Measurements from ENCODE around the gene MC3R. TPM values are rescaled to one million over a fixed set of nuclear protein-coding genes. Genes with fewer than 3 reads are reported as not detected.

The MC3R gene
- total RNA-seq, 3 donors from 2014 or later, result not detected

DNA sequence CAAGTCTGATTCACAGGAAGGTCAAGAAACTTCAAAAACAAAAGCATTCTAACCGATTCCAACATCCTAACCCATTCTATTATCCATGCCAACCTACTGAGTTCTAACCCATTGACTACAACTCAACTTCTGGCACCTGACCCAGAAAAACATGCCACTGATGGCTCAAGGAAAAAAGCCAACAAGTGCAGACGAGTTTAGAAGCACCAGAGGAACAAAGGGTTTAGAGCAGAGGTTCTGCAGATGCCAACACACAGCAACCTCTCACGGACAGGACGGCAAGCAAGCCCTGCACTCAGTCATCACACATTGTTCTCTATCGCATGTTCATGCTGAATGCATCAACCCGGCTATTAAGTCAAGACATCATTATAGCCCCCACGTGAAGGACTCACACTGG is 25.2 kb upstream of the MC3R start:
- no peak for DNase-seq
- Mint-ChIP-seq H3K4me3 (no peak overlapping the region), H3K9me3 (peaks cover 4% of the 10 kb centered on the region), H3K36me3 (ENCODE audit: insufficient read depth) (no peaks in the 10 kb centered on the region), H3K27me3 (ENCODE audit: low read depth) (peaks cover 7% of the 10 kb centered on the region), H3K4me1 (ENCODE audit: low read depth) (no peaks in the 10 kb centered on the region)
- ATAC-seq, result no peak

DNA sequence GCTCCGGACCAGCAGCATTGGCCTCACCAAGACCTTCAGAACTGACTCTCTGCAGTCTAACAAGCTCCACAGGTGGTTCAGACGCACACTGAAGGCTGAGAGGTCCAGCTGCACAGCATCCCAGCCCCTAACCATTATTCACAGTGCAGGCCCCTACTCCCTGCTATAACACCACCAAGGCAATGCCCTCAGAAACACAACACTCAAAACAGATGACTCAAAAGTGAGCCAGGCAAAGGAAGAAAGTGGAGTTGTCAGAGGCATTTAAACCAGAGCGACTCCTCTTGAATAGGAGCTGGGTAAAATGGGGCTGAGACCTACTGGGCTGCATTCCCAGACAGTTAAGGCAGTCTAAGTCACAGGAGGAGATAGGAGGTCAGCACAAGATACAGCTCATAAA is 20.5 kb upstream of the MC3R start:
- Mint-ChIP-seq H3K36me3 (ENCODE audit: insufficient read depth) (no peaks in the 10 kb centered on the region), H3K27me3 (ENCODE audit: low read depth) (peaks cover 11% of the 10 kb centered on the region), H3K4me1 (ENCODE audit: low read depth) (no peaks in the 10 kb centered on the region), H3K9me3 (no peaks in the 10 kb centered on the region), H3K4me3 (no peak overlapping the region)
- no peak for DNase-seq
- ATAC-seq, result no peak

DNA sequence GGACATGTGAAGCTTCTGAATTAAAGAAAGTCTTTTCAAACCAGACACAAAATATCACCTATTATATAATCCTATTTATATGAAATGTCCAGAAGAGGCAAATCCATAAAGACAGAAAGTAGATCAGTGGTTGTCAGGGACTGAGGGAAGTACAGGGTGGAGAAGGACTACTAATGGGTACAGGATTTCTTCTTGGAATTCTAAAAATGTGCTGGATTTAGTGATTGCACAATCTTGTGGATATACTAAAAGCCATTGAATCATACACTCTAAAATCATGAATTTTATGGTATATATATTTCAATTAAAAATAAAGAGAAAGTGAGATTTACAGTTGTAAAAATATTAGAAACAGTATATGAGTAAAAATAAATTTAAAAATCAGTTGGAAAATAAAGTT is 18.7 kb upstream of the MC3R start:
- Mint-ChIP-seq H3K4me3 (no peak overlapping the region), H3K4me1 (ENCODE audit: low read depth) (no peaks in the 10 kb centered on the region), H3K9me3 (peaks cover 9% of the 10 kb centered on the region), H3K36me3 (ENCODE audit: insufficient read depth) (no peaks in the 10 kb centered on the region), H3K27me3 (ENCODE audit: low read depth) (peaks cover 11% of the 10 kb centered on the region)
- no peak for ATAC-seq
- no peak for DNase-seq

DNA sequence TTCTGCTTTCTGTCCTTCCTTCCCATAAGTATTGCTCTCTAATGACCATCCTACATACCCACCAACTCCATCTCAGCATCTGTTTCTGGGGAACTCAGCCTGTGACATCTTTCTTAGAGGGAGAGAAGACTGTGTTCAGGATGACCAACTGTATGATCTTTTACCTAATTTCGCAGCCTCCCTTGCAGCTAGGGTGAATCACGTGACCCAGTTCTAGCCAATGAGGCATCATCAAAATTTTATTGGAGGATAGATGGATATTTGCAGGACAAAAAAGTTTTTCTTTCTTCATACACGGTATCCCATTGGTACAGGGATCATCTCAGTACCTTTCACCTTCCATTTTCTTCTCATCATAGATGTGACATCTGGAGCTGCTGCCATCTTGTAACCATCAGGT is 14.4 kb upstream of the MC3R start:
- no peak for DNase-seq

DNA sequence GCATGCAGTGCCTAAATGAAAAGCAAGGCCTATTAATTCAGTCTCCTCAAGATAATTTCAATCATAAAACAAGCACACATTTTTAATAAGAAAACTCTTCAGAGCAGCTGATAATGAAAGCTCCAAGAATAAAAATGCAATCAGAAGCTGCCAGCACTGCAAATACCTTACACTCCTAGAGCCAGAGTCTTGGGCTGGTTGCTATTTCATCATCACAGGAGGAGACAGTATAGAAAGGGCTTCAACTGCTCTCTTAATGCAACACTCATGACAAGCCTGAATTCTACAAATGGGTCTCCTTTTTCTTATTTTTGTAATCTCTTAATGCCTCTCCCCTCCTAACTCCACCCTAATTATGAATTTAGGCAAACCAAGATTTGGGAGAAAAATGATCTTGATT is 11.2 kb upstream of the MC3R start:
- Mint-ChIP-seq H3K9me3 (peaks cover 9% of the 10 kb centered on the region), H3K27me3 (ENCODE audit: low read depth) (peaks cover 13% of the 10 kb centered on the region), H3K4me1 (ENCODE audit: low read depth) (no peaks in the 10 kb centered on the region), H3K36me3 (ENCODE audit: insufficient read depth) (no peaks in the 10 kb centered on the region), H3K4me3 (no peak overlapping the region)
- ATAC-seq (no peak), DNase-seq (no peak)

More for the DNA sequence above, 14.4 kb upstream of the MC3R start:
- Mint-ChIP-seq H3K4me3 (no peak overlapping the region), H3K27me3 (ENCODE audit: low read depth) (peaks cover 15% of the 10 kb centered on the region), H3K9me3 (peaks cover 9% of the 10 kb centered on the region), H3K36me3 (ENCODE audit: insufficient read depth) (no peaks in the 10 kb centered on the region), H3K4me1 (ENCODE audit: low read depth) (no peaks in the 10 kb centered on the region)
- no peak for ATAC-seq

DNA sequence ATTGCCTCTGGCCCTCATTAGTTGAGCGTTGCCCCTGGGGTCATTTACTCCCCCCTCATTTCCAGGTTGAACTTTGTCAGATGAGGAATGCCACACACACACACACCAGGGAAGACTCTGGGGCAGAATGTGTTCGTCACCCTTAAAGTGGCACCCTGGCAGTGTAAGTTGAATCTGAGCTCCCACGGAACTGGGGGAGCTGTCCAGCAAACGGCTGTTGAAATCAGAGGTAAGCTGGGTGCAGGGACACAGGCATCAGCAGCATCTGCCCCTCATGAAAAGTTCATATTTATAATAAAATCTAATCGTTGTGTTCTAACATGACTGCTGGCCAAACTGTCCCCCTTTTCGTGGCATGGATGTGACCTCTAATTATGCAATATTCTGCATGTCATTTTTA is 4.3 kb upstream of the MC3R start:
- Mint-ChIP-seq H3K36me3 (ENCODE audit: insufficient read depth) (no peaks in the 10 kb centered on the region), H3K27me3 (ENCODE audit: low read depth) (peaks cover 33% of the 10 kb centered on the region), H3K4me3 (no peak overlapping the region), H3K4me1 (ENCODE audit: low read depth) (no peaks in the 10 kb centered on the region), H3K9me3 (no peaks in the 10 kb centered on the region)
- ATAC-seq (no peak), DNase-seq (no peak)

DNA sequence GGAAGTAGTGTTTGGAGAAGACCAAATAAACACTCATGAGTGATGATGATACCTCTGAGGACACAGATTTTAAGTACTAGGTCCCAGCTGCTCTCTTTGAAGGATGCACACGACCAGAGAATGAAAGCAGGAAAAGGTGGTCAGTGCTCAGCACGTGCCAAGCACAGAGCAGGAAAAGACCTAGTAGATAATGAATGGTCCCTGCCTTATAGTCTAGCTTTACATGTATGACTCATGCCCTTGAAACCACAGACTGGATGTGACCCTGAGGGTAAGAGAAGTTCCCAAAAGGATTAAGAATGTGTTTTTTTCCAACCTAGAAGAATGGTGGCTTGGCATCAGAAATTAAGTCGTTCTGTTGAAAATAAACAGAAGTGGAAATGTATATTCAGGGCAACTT is 2.8 kb upstream of the MC3R start:
- no peaks in the 10 kb centered on the region for H3K36me3 Mint-ChIP-seq (ENCODE audit: insufficient read depth)
- H3K4me3 Mint-ChIP-seq, result no peak overlapping the region
- H3K9me3 Mint-ChIP-seq, result no peaks in the 10 kb centered on the region
- DNase-seq (no peak), ATAC-seq (no peak)
- H3K27me3 Mint-ChIP-seq (ENCODE audit: low read depth), result peaks cover 39% of the 10 kb centered on the region
- H3K4me1 Mint-ChIP-seq (ENCODE audit: low read depth), result no peaks in the 10 kb centered on the region

DNA sequence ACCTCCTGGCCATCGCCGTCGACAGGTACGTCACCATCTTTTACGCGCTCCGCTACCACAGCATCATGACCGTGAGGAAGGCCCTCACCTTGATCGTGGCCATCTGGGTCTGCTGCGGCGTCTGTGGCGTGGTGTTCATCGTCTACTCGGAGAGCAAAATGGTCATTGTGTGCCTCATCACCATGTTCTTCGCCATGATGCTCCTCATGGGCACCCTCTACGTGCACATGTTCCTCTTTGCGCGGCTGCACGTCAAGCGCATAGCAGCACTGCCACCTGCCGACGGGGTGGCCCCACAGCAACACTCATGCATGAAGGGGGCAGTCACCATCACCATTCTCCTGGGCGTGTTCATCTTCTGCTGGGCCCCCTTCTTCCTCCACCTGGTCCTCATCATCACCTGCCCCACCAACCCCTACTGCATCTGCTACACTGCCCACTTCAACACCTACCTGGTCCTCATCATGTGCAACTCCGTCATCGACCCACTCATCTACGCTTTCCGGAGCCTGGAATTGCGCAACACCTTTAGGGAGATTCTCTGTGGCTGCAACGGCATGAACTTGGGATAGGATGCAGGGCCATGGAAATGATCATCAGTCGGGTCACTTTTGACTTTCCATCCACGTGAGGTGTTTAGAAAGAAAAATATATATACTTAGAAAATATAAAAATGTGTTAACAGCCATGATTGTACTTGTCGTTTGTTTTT is 868 bp downstream of the MC3R start:
- no peaks in the 10 kb centered on the region for H3K36me3 Mint-ChIP-seq (ENCODE audit: insufficient read depth)
- no peaks in the 10 kb centered on the region for H3K4me1 Mint-ChIP-seq (ENCODE audit: low read depth)
- H3K9me3 Mint-ChIP-seq, result no peaks in the 10 kb centered on the region
- no peak for DNase-seq
- H3K4me3 Mint-ChIP-seq, result no peak overlapping the region
- peaks cover 51% of the 10 kb centered on the region for H3K27me3 Mint-ChIP-seq (ENCODE audit: low read depth)
- no peak for ATAC-seq

DNA sequence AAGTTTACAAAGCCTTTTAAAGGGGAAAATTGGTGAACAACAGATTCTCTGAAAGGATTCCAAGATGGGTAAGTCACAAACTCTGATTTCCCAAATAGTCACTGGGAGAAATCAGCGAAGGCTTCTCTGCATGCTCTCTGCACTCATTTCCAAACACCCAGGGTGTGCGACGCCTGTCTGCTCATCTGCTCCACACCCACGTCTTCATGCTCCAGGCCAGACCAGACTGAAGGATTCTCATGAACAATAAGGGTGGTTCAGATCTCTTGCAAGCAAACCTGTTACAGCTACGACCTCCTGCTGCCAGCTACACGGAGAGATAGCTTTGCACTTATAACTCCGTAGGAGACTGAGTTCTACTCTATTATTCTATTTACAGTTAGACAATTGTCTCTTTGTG is 1.4 kb downstream of the MC3R start:
- no peak for ATAC-seq
- DNase-seq, result no peak
- peaks cover 53% of the 10 kb centered on the region for H3K27me3 Mint-ChIP-seq (ENCODE audit: low read depth)
- no peaks in the 10 kb centered on the region for H3K4me1 Mint-ChIP-seq (ENCODE audit: low read depth)
- no peaks in the 10 kb centered on the region for H3K36me3 Mint-ChIP-seq (ENCODE audit: insufficient read depth)
- H3K9me3 Mint-ChIP-seq, result no peaks in the 10 kb centered on the region
- no peak overlapping the region for H3K4me3 Mint-ChIP-seq

DNA sequence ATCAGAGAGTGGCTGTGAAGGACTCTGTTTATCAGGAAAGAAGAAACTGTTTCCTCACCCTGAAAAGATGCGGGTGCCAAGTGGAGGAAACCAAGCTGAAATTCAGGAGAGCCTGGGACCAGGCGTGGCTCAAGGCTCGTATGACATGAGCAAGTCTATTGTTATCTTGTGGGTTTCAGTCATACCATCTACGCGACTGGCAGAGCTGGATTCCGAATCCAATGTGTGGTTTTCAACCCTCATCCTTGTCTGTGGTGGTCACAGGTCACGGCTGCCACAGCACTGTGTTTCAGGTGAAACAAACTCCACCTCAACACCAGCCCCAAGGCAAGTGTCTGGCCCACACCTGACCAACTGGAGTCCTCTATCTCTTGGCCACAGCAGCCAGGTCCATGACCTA is 9.1 kb downstream of the MC3R start:
- no peaks in the 10 kb centered on the region for H3K36me3 Mint-ChIP-seq (ENCODE audit: insufficient read depth)
- ATAC-seq, result no peak
- H3K4me3 Mint-ChIP-seq, result no peak overlapping the region

DNA sequence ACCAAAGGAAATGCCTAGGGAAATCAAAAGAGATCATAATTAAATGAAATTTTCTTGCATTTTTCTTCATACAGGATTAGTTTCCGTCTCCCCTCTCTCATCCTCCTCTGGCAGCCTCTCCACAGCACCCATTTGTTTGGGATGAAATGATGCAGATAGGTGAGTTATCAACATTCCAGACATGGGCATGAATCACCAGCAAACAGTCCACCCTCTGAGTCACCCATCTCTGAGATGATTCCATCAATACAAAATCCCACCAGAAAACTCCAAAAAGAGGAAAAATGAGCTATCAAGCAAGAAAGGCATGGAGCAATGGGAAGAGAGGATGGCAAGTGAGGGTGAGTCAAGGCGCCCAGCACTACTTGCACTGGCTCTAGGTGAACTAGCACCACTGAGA is 11.4 kb downstream of the MC3R start:
- Mint-ChIP-seq H3K4me3 (no peak overlapping the region), H3K27me3 (ENCODE audit: low read depth) (peaks cover 9% of the 10 kb centered on the region), H3K4me1 (ENCODE audit: low read depth) (no peaks in the 10 kb centered on the region), H3K9me3 (no peaks in the 10 kb centered on the region), H3K36me3 (ENCODE audit: insufficient read depth) (no peaks in the 10 kb centered on the region)
- DNase-seq (no peak), ATAC-seq (no peak)

More for the DNA sequence above, 9.1 kb downstream of the MC3R start:
- H3K9me3 Mint-ChIP-seq, result no peaks in the 10 kb centered on the region
- DNase-seq, result no peak
- no peaks in the 10 kb centered on the region for H3K4me1 Mint-ChIP-seq (ENCODE audit: low read depth)
- H3K27me3 Mint-ChIP-seq (ENCODE audit: low read depth), result peaks cover 17% of the 10 kb centered on the region

DNA sequence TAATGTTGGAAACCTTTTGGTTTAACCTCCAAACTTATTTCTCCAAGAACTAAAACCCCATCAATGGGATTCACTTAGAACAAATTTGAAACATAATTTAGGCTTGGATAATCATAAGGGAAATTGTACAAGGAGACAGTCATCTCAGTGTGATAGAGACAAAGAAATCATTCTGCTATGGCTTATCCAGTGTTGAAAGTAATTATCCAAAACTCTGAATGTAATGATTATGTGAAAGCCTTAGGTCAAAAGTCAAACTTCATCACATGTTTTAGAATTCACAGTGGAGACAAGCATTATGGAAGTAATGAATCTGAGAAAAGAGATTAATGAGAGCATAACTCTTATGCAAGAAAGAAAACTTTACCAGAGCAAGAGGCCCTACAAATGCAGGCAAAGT is 20.0 kb downstream of the MC3R start:
- H3K4me1 Mint-ChIP-seq (ENCODE audit: low read depth), result no peaks in the 10 kb centered on the region

DNA sequence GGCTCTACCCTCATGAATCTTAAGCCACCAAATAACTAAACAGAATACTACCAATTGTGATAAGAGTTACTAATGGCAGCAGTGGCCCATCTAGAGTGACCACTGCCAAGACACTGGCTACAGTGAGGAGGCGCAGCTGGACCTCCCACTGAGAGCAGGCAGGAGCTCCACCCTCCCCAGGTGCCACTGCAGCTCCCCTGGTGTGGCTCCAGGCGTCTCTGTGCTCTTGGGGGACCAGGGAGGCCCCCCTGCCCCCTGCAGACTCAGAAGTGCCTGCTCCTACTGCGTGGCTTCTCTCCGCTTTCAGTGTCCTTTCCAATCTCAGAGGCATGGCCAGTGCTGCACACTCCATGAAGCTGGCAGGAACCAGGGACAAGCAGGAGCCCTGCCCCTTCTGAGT is 23.4 kb downstream of the MC3R start:
- no peak for ATAC-seq
- Mint-ChIP-seq H3K9me3 (no peaks in the 10 kb centered on the region), H3K36me3 (ENCODE audit: insufficient read depth) (no peaks in the 10 kb centered on the region), H3K4me1 (ENCODE audit: low read depth) (no peaks in the 10 kb centered on the region), H3K4me3 (no peak overlapping the region), H3K27me3 (ENCODE audit: low read depth) (peaks cover 5% of the 10 kb centered on the region)
- DNase-seq, result no peak

More for the DNA sequence above, 20.0 kb downstream of the MC3R start:
- Mint-ChIP-seq H3K9me3 (no peaks in the 10 kb centered on the region), H3K27me3 (ENCODE audit: low read depth) (peaks cover 12% of the 10 kb centered on the region), H3K4me3 (no peak overlapping the region), H3K36me3 (ENCODE audit: insufficient read depth) (no peaks in the 10 kb centered on the region)
- DNase-seq (no peak), ATAC-seq (no peak)

DNA sequence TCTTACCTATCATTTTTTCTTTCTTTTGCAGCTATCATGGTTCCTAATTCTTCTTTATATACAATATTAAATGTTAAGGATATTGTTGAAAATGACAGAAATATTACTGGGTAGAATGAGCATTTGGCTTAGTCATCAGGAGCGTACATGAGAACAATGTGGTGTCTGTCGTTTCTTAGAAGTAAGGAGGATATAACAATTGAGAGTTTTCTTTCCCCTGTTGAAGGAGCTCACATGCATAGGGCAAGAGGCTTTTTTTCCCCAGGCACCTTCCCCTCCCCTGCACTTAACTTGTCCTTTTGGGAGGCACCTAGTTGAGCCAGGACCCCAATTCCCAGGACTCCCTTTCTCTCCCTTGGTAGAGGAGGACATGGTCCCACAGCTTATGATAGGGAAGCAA is 25.0 kb downstream of the MC3R start:
- ATAC-seq, result no peak
- DNase-seq, result no peak
- Mint-ChIP-seq H3K9me3 (no peaks in the 10 kb centered on the region), H3K4me1 (ENCODE audit: low read depth) (no peaks in the 10 kb centered on the region), H3K27me3 (ENCODE audit: low read depth) (peaks cover 12% of the 10 kb centered on the region), H3K36me3 (ENCODE audit: insufficient read depth) (no peaks in the 10 kb centered on the region), H3K4me3 (no peak overlapping the region)

DNA sequence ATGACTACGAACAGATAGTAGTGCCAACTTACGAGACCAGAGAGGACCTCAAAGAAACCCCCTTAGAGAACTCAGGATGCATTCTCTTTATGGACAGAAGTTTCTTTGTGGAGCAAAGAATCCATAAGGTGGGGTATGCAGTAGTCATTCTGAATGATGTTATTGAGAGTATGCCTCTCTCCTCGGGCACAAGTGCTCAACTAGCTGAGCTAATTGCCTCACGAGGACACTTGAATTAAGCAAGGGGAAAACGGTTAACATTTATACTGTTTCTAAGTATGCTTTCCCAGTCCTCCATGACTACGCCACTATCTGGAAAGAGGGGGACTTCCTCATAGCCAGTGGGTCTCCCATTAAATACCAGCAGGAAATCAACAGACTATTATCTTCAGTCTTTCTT is 25.6 kb downstream of the MC3R start:
- Mint-ChIP-seq H3K9me3 (no peaks in the 10 kb centered on the region), H3K27me3 (ENCODE audit: low read depth) (peaks cover 12% of the 10 kb centered on the region), H3K4me1 (ENCODE audit: low read depth) (no peaks in the 10 kb centered on the region), H3K4me3 (no peak overlapping the region), H3K36me3 (ENCODE audit: insufficient read depth) (no peaks in the 10 kb centered on the region)
- ATAC-seq (no peak), DNase-seq (no peak)

DNA sequence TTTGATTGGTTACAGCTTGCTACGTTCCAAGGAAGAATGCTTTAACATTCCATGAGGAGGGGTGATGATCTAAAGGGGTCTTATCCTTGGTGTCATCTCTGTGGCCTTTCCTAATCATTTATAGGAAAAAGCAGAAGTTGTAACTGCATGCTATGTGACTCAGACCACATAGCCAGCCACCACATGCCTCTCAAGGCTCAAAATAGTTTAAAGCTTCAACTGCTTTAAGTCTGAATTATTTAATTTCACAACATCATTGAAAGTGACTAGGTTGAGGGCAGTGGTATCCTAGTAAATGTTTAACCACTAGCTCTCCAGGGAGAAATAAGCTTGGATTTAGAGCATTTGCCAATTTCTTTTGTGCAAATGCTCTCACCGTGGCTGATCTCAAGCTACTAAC is 29.7 kb downstream of the MC3R start:
- H3K4me3 Mint-ChIP-seq, result no peak overlapping the region

More for the DNA sequence above, 29.7 kb downstream of the MC3R start:
- Mint-ChIP-seq H3K36me3 (ENCODE audit: insufficient read depth) (no peaks in the 10 kb centered on the region), H3K9me3 (no peaks in the 10 kb centered on the region), H3K27me3 (ENCODE audit: low read depth) (peaks cover 11% of the 10 kb centered on the region), H3K4me1 (ENCODE audit: low read depth) (no peaks in the 10 kb centered on the region)
- DNase-seq (no peak), ATAC-seq (no peak)
